Embryonic facial prominence (tissue), 1 donor: ENCODE measurements around the gene B4GALNT3.

ENCODE experiments used
- DNase-seq: peaks from one replicate; pipeline ENCODE4 v3.0.0-alpha.2; 2016; ENCODE audit errors: extremely low spot score

The B4GALNT3 gene

DNA sequence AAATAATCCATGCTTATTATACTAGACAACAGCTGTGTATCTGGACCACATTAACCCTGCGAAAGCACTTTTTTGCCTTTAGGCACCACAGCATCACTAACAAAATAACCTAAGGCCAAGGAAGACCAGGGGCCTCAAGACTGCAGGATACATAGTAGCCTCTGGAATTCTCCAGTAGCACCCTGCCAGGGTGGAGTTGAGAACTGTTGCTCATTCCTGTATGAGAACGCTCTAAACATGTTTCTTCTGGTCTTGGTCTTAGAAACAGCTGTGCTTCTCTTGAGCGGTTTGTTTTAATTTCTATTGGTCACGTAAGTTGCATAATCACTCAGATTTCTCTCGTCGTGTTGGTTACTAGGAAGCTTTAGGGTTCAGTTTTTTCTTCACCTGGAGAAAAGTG lies 7.9 kb downstream of the B4GALNT3 start:
- no peak for DNase-seq

GRCh38 chr12:468671-469389 lies 9.1 kb downstream of the B4GALNT3 start:
- no peak for DNase-seq

DNA sequence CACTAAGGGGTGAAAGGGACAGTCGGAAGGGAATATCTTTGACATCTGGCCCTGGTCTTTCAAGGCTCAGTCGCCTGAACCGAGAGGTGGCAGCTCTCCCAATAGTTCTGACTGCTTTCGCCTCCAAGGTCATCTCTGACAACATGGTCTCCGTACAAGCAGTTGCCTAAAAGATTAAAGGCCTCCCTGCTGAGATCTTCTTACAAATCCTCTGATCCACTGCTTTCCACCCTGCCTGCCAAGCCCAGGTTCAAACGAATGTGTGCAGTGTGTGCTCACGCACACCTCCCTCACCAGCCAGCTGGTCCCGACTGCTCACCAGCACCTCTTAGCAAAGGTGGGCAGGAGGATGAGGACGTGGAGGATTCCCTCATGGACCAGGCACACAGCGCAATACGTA lies 10.4 kb downstream of the B4GALNT3 start:
- DNase-seq: no peak

- DNase-seq: no peak
Observed at GRCh38 chr12:473198-473597, 13.5 kb downstream of the B4GALNT3 start.

DNA sequence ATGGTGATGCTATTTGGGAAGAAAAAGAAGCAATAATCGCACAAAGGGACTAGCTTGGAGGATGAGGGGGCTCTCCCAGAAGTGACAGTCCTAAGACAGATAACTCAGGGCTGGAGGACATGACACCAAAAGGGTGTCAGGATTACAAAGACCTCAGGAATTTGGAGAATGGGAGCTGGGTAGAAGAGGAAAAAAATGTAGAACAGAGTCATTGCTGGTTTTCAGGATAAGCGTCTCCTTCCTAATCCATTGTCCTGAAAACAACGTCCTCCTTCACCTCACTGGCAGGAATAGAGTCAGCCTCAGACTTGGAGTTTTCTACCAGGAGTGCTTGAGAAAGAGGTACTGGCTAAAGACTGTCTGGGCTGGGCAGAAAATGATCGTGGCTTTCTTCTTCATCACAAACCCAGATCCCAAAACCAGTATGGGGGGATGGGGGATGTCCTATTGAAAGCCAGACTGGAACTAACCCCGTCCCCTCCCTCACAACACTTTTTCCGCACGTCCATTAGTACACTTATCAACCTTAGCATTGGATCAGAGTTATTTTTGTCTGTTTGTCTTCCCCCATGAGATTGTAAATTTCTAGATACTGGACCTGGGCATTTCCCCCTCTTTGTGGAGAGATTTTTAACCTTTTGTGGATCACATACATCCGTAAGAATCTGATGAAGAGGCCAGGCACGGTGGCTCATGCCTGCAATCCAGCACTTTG lies 14.3 kb downstream of the B4GALNT3 start:
- no peak for DNase-seq

DNA sequence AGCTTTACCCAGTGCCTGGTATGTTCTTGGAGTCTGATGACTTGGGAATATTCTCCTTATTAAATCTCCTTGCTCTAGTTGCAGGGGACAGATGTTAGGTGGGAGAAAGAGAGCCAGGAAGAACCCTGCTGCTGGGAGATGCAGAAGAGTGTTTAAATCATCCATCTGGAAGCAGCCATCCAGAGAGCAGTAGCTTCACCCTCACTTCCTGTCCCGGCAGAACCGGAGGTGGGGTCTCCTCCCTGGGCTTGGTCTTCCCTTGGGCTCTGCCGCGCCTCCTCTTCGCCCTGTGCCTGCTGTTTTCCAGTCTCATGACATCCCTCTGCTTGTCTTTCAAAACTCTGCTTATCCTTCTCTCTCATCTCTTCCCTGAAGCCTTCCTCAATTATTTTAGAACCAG lies 15.5 kb downstream of the B4GALNT3 start:
- no peak for DNase-seq

- no peak for DNase-seq
Observed at GRCh38 chr12:479161-479560, 19.4 kb downstream of the B4GALNT3 start.

DNA sequence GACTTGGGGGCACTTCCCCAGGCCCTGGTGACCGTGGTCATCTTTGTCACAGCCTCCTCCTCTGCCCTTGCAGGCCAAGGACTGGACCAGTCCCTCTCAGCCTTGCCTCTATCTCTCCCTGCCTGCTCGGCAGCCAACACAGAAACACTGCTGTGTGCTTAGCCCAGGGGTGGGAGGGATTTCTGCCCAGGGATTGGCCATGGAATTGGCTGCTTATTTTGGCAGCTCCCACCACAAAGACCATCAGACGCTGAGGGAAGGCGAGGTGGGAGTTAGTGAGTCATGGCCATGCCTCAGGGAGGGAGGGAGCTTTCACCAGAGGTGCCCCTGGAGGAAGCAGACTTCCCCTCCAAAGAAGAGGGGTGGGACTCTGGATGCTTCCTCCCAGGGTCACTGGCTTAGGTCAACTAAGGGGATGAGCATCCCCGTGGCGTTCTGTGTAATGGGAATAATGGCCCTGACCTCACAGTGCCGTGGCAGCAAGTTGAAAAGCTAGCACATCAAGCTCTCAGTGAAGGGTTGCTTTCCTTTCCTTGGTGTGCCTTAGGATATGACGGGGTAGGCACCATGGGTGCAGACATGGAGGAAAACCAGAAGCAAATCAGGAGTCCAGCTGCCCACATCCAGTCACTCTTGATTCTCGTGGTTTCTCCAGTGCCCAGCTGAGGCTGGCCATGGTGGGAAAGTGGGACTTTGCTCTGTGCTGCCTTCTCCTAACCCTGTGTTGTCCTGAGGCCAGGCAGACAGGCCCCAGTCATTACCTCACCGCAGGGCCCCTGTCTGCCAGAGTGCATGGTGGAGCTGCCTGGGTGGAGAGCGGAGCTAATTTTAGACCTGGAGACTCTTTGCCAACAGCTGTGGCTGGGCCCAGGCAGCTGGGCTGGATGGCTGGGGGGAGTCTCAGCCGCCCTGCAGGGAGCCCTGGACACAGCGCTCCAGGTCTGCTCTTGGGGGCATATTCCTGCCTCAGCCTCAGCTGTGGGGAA lies 21.4 kb downstream of the B4GALNT3 start:
- no peak for DNase-seq

- no peak for DNase-seq
Observed at GRCh38 chr12:482061-482460, 22.3 kb downstream of the B4GALNT3 start.

GRCh38 chr12:484096-484495 lies 24.4 kb downstream of the B4GALNT3 start:
- no peak for DNase-seq

- no peak for DNase-seq
Observed at GRCh38 chr12:490260-490659, 30.5 kb downstream of the B4GALNT3 start.

GRCh38 chr12:495466-495865 lies 35.7 kb downstream of the B4GALNT3 start:
- no peak for DNase-seq

DNA sequence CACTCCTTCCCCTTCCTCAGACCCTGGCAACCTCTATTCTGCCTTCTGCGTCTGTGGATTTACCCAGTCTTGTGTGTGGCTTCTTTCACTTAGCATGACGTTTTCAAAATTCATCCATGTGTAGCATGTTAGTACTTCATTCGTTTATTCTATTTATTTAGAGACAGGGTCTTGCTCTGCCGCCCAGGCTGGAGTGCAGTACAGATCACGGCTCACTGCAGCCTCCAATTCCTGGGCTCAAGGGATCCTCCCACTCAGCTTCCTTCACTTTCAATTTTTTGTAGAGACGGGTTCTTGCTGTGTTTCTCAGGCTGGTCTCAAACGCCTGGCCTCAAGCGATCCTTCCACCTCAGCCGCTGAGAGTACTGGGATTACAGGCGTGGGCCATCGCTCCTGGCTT lies 37.0 kb downstream of the B4GALNT3 start:
- no peak for DNase-seq

DNA sequence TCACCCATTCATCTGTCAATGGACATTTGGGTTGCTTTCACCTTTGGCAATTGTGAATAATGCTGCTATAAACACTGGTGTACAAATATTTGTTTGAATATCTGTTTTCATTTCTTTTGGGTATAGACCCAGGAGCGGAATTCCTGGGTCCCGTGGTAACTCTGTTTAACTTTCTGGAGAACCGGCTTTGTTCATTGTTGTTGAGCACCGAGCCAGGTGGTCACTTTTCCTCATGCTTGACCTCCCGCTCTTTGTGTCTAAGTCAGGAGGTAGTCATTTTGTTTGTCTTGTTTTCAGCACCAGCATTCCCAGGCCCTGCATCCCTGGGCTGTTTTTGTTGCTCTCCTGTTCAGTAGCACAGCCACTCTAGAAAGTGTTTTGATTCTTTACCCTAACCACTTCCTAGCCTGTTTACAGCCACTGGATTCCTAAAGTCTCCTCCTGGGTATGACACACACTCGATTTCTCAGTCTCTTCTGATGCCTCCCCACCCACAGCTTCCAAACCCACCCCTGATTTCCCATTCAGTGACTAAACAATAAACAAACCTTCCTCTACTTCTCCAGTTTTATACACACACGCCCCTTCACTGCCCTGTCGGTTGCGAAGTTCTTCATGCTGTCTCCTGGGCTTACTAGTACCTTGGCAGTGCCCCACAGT lies 37.9 kb downstream of the B4GALNT3 start:
- DNase-seq: no peak

GRCh38 chr12:499837-500458 lies 40.2 kb downstream of the B4GALNT3 start:
- DNase-seq: no peak

DNA sequence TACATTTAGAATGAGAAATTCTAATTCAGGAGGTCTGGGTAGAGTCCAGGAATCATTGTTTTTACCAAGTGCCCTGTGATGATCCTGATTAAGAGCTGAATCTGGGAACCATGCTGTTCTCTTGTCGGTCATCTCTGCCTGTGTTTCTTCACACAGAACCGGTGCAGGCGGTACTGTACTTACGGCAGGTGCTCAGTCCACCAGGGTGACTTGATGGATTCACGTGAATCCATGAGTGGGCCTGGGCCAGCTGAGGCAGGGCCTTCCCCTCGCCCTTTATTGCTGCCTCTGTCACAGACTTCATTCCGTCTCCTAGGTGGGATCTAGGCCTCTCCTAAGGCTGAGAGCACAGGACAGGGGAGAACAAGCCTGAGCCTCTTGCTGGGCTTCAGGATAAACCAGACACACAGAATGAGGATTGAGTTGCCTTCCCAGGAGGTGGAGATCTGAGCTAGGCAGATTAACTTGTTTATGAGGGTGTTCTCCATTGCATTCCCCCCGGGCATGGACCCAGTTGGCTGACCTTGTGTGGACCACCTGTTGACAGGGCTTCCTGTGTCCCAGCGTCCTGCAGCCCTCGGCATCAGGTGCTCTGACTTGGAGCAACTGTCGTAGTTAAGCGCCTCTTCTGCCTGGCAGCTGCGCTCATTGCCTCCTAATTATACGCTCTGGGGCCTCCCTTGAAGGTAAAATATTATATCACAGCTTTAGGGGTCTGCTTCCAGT lies 42.1 kb downstream of the B4GALNT3 start:
- DNase-seq: no peak

- DNase-seq: no peak
Observed at GRCh38 chr12:503111-503761, 43.5 kb downstream of the B4GALNT3 start.

DNA sequence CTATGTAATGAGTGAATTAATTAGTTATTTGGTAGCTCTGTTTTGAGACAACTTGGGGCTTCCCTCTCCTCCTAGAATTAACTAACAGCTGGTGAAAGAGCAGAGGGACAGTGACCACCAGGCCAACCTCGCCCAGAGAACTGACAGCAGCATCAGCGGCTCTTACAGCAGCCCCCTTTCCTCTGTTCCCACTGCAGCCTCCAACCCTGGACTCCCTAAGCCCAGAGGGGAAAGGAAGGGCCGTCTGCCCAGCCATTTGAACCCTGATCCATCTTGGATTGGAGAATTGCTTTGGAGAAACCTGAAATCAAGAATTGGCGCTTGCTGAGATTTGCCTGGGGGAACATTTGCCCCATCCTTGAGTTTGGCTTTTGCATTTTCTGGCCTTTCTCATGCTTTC lies 45.5 kb downstream of the B4GALNT3 start:
- no peak for DNase-seq

GRCh38 chr12:507391-507796 lies 47.7 kb downstream of the B4GALNT3 start:
- no peak for DNase-seq

GRCh38 chr12:508145-508544 lies 48.4 kb downstream of the B4GALNT3 start:
- no peak for DNase-seq
